KMS-11 (cell line): ENCODE data around the gene TRIP12.

Source experiments
- H2AFZ ChIP-seq: fragments of 200-600 bp; sonication (generic); 2 replicates; pipeline ENCODE4 v1.6.1; 2016; ENCODE audit warnings: antibody characterized with exemption, mixed run types, low read depth
- H3K27ac ChIP-seq: fragments of 200-600 bp; sonication (generic); 2 replicates; pipeline ENCODE4 v1.6.1; 2016; ENCODE audit warnings: mild to moderate bottlenecking, mixed run types
- H3K27me3 ChIP-seq: fragments of 200-600 bp; sonication (generic); 2 replicates; pipeline ENCODE4 v1.6.1; 2017; ENCODE audit warnings: mild to moderate bottlenecking, low read depth, mixed run types, moderate library complexity; ENCODE audit not compliant: insufficient read depth
- H3K36me3 ChIP-seq: fragments of 200-600 bp; sonication (generic); 2 replicates; pipeline ENCODE4 v1.6.1; 2017; ENCODE audit warnings: mild to moderate bottlenecking, mixed run types; ENCODE audit not compliant: insufficient read depth
- H3K4me1 ChIP-seq: fragments of 200-600 bp; sonication (generic); 2 replicates; pipeline ENCODE4 v1.6.1; 2016; ENCODE audit warnings: mild to moderate bottlenecking, low read depth, mixed run types; ENCODE audit not compliant: poor library complexity, severe bottlenecking
- H3K4me2 ChIP-seq: fragments of 200-600 bp; sonication (generic); 2 replicates; pipeline ENCODE4 v1.7.0; 2016; ENCODE audit warnings: mild to moderate bottlenecking, mixed run types
- H3K4me3 ChIP-seq: fragments of 200-600 bp; sonication (generic); IDR thresholded peaks from 2 replicates; pipeline ENCODE4 v1.6.1; 2017; ENCODE audit warnings: low read depth, low read length, mixed read lengths; ENCODE audit not compliant: insufficient read depth
- H3K79me2 ChIP-seq: fragments of 200-600 bp; sonication (generic); 2 replicates; pipeline ENCODE4 v1.6.1; 2016; ENCODE audit warnings: low read depth, mixed run types; ENCODE audit not compliant: insufficient read depth
- H3K9ac ChIP-seq: fragments of 200-600 bp; sonication (generic); 2 replicates; pipeline ENCODE4 v1.6.1; 2016; ENCODE audit warnings: mild to moderate bottlenecking, mixed run types
- H4K20me1 ChIP-seq: fragments of 200-600 bp; sonication (generic); 2 replicates; pipeline ENCODE4 v1.6.1; 2016; ENCODE audit warnings: mild to moderate bottlenecking, mixed run types; ENCODE audit not compliant: insufficient read depth
- TF ChIP-seq, protein P1 (sequence below): fragments of 200-600 bp; sonication (generic); conservative IDR thresholded peaks from 2 replicates; pipeline ENCODE4 v1.6.1; 2017; ENCODE audit warnings: low read depth, mild to moderate bottlenecking, antibody characterized with exemption, low read length, moderate library complexity, mixed read lengths

TRIP12 gene

DNA sequence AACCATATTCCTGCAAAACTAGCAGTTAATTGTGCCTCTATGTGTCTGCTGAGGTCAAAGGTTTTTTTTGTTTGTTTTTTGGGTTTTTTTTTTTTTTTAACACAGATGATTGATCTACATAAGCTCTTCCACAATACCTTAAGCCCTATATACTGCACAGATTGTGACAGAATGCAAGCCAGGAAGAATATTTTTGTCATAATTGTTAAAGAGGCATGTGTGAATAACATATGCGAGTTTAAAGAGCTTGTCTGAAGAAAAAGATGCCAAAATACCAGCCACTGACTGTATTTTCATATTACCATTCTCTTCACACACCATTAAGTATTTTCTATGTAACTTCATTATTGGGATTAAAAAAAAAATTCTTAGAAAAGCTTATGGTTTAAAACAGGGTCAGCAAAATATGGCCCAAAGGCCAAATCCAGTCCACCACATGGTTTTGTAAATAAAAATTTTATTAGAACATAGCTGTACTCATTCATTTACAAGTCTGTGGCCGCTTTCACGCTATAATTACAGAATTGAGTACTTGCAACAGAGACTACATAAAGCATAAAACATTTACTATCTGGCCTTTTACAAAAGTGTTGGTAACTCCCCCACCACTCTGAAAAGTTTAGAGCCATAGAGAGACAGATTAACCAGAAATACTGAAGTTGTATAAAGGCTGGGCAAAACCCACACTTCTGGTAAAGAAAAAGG lies 89.9 kb downstream of the TRIP12 start:
- peaks cover 51% of the 10 kb centered on the region for H3K4me1 ChIP-seq
- no peak overlapping the region for H3K9ac ChIP-seq
- H4K20me1 ChIP-seq = no peaks in the 10 kb centered on the region
- H3K27ac ChIP-seq = no peak overlapping the region
- H3K36me3 ChIP-seq = no peaks in the 10 kb centered on the region
- H3K4me3 ChIP-seq = no peak overlapping the region
- H3K27me3 ChIP-seq = no peaks in the 10 kb centered on the region
- TF ChIP-seq, protein P1, sequence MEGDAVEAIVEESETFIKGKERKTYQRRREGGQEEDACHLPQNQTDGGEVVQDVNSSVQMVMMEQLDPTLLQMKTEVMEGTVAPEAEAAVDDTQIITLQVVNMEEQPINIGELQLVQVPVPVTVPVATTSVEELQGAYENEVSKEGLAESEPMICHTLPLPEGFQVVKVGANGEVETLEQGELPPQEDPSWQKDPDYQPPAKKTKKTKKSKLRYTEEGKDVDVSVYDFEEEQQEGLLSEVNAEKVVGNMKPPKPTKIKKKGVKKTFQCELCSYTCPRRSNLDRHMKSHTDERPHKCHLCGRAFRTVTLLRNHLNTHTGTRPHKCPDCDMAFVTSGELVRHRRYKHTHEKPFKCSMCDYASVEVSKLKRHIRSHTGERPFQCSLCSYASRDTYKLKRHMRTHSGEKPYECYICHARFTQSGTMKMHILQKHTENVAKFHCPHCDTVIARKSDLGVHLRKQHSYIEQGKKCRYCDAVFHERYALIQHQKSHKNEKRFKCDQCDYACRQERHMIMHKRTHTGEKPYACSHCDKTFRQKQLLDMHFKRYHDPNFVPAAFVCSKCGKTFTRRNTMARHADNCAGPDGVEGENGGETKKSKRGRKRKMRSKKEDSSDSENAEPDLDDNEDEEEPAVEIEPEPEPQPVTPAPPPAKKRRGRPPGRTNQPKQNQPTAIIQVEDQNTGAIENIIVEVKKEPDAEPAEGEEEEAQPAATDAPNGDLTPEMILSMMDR = no peak
- no peak overlapping the region for H2AFZ ChIP-seq
- H3K4me2 ChIP-seq = no peak overlapping the region
- no peaks in the 10 kb centered on the region for H3K79me2 ChIP-seq

DNA sequence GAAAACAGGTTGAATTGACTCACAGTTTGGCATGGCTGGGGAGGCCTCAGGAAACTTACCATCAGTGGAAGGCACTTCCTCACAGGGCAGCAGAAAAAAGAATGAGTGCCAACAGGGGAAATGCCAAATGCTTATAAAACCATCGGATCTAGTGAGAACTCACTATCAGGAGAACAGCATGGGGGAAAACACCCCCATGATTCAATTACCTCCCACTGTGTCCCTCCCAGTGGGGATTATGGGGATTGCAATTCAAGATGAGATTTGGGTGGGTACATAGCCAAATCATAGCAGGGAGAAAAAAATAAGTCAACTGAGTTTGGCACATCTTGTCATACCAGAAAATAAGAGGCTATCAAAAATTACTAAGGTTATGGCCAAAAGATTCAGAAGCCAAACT lies 96.3 kb downstream of the TRIP12 start:
- Histone ChIP-seq H2AFZ (no peak overlapping the region), H3K9ac (no peak overlapping the region), H4K20me1 (no peaks in the 10 kb centered on the region), H3K36me3 (no peaks in the 10 kb centered on the region), H3K4me3 (no peak overlapping the region), H3K79me2 (no peaks in the 10 kb centered on the region), H3K27me3 (no peaks in the 10 kb centered on the region), H3K4me1 (peaks cover 32% of the 10 kb centered on the region), H3K4me2 (no peak overlapping the region), H3K27ac (no peak overlapping the region)
- TF ChIP-seq, protein P1 = no peak

DNA sequence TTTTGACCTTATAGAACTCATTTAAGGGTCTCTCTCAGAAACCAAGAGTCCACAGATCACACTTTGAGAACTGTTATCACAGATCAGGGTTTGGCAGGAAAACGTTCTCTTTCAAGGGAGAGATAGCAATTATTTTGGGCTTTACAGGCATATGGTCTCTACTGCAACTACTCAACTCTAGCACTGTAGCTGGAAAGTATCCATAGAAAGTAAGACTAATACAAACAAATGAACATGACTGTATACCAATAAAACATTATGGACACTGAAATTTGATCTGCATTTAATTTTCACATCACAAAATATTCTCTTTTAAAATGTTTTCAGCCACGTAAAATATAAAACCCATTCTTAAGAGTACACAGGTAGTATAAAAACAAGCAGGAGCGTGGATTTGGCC lies 100.5 kb downstream of the TRIP12 start:
- Histone ChIP-seq H3K27ac (peak overlapping the region; percentile 69; the same call in 1 of the 2 replicates), H3K4me2 (peak overlapping the region; percentile 16; the same call in 1 of the 2 replicates), H2AFZ (no peak overlapping the region), H3K27me3 (no peaks in the 10 kb centered on the region), H3K79me2 (no peaks in the 10 kb centered on the region), H3K4me3 (no peak overlapping the region), H4K20me1 (no peaks in the 10 kb centered on the region), H3K36me3 (no peaks in the 10 kb centered on the region), H3K4me1 (peaks cover 40% of the 10 kb centered on the region), H3K9ac (no peak overlapping the region)
- TF ChIP-seq, protein P1 = no peak

DNA sequence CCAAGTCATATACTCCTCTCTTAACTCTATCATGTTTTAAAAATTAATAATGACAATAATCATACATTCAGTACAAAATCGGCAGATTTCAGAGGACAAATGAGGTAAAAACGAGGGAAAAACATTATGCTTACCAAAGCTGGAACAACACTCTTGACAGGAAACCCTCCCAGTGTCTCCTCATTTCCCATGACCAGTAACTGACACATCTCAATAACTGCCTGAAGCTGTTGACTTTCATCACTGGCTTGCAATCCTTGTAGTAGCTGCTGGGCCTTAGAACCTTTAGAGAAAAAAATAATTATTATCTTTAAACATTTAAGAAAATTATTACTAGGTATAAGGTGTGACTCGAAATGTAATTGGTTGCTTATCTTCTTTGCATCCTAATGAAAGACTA lies 103.6 kb downstream of the TRIP12 start:
- H3K36me3 ChIP-seq = no peaks in the 10 kb centered on the region

More for the DNA sequence above, 103.6 kb downstream of the TRIP12 start:
- peaks cover 33% of the 10 kb centered on the region for H3K4me1 ChIP-seq
- no peak overlapping the region for H2AFZ ChIP-seq
- no peak overlapping the region for H3K27ac ChIP-seq
- no peak overlapping the region for H3K9ac ChIP-seq
- H3K4me3 ChIP-seq = no peak overlapping the region
- no peak overlapping the region for H3K4me2 ChIP-seq
- H4K20me1 ChIP-seq = no peaks in the 10 kb centered on the region
- H3K79me2 ChIP-seq = no peaks in the 10 kb centered on the region
- no peaks in the 10 kb centered on the region for H3K27me3 ChIP-seq
- TF ChIP-seq, protein P1 = no peak
